ENCODE data around the gene KRT8. TPM values are rescaled to one million over a fixed set of nuclear protein-coding genes. Genes with fewer than 3 reads are reported as not detected.

KRT8 gene
- polyA plus RNA-seq, 3 donors = 234 to 269 (median 243) TPM

- DNase-seq = no peak
Measured at GRCh38 chr12:52849511-52849910, 55.4 kb downstream of the KRT8 start.

GRCh38 chr12:52848661-52849255, 56.1 kb downstream of the KRT8 start, which contains the start of gene KRT78:
TSS of gene KRT78 (minus strand) at chr12:52848994. CDS start at chr12:52848930, 64 bp downstream.
- no peak for DNase-seq

GRCh38 chr12:52847335-52848102, 57.4 kb downstream of the KRT8 start:
- no peak for DNase-seq

Other genes with a start within 250 kb of the KRT8 start
- under 1 TPM; 0.12 to 0.24 (median 0.16) TPM for gene KRT1, start 224.7 kb downstream of the KRT8 start, polyA plus RNA-seq (ENCODE audit: insufficient read length in 3 of 3)
- not detected for gene KRT77, start 201.6 kb downstream of the KRT8 start, polyA plus RNA-seq (ENCODE audit: insufficient read length in 3 of 3)
- gene KRT76, start 127.7 kb downstream of the KRT8 start, polyA plus RNA-seq (ENCODE audit: insufficient read length in 3 of 3) = not detected
- not detected for gene KRT3, start 109.0 kb downstream of the KRT8 start, polyA plus RNA-seq (ENCODE audit: insufficient read length in 3 of 3)
- gene KRT4, start 91.0 kb downstream of the KRT8 start, polyA plus RNA-seq (ENCODE audit: insufficient read length in 3 of 3) = under 1 TPM; 0.40 to 0.65 (median 0.51) TPM
- gene KRT79, start 70.8 kb downstream of the KRT8 start, polyA plus RNA-seq (ENCODE audit: insufficient read length in 3 of 3) = not detected
- not detected for gene KRT78, start 56.1 kb downstream of the KRT8 start, polyA plus RNA-seq (ENCODE audit: insufficient read length in 3 of 3)
- gene KRT18, start 44.0 kb upstream of the KRT8 start, polyA plus RNA-seq (ENCODE audit: insufficient read length in 3 of 3) = 100 to 1,000 TPM; 180 to 199 (median 187) TPM
- 100 to 1,000 TPM; 463 to 529 (median 471) TPM for gene EIF4B, start 101.4 kb upstream of the KRT8 start, polyA plus RNA-seq (ENCODE audit: insufficient read length in 3 of 3)
- gene TNS2, start 145.0 kb upstream of the KRT8 start, polyA plus RNA-seq (ENCODE audit: insufficient read length in 3 of 3) = 100 to 1,000 TPM; 102 to 132 (median 114) TPM
- 10 to 100 TPM; 17.4 to 19.8 (median 18.2) TPM for gene SPRYD3, start 174.3 kb upstream of the KRT8 start, polyA plus RNA-seq (ENCODE audit: insufficient read length in 3 of 3)
- gene IGFBP6, start 192.6 kb upstream of the KRT8 start, polyA plus RNA-seq (ENCODE audit: insufficient read length in 3 of 3) = 10 to 100 TPM; 10.4 to 17.6 (median 13.6) TPM
- 1 to 10 TPM; 2.4 to 3.0 (median 2.7) TPM for gene SOAT2, start 198.4 kb upstream of the KRT8 start, polyA plus RNA-seq (ENCODE audit: insufficient read length in 3 of 3)

Data from renal pelvis (tissue), 4 donors.